HUES64 (cell line): Measurements from ENCODE around the gene TMEM126B.
"Not testable (repeated sequence)": the region's sequence is repeated elsewhere in the genome, so short reads cannot be mapped to it uniquely, and the experiment has no call there.

ENCODE experiments used
- H3K27ac ChIP-seq: 2 replicates; pipeline ENCODE4 v1.7.0; 2013; ENCODE audit warnings: low read depth, low read length, inconsistent platforms
- H3K27me3 ChIP-seq: 2 replicates; pipeline ENCODE4 v1.6.1; 2013; ENCODE audit warnings: mild to moderate bottlenecking, low read length; ENCODE audit not compliant: insufficient read depth
- H3K36me3 ChIP-seq: 2 replicates; pipeline ENCODE4 v1.6.1; 2013; ENCODE audit warnings: mild to moderate bottlenecking, low read length; ENCODE audit not compliant: insufficient read depth
- H3K4me1 ChIP-seq: 2 replicates; pipeline ENCODE4 v1.6.1; 2013; ENCODE audit warnings: mild to moderate bottlenecking, low read length, moderate library complexity; ENCODE audit not compliant: insufficient read depth
- H3K4me3 ChIP-seq: 2 replicates; pipeline ENCODE4 v1.5.1; 2013; ENCODE audit warnings: mild to moderate bottlenecking, low read length, moderate library complexity
- H3K9ac ChIP-seq: 2 replicates; pipeline ENCODE4 v1.6.1; 2013; ENCODE audit warnings: mild to moderate bottlenecking, low read depth, low read length
- H3K9me3 ChIP-seq: 2 replicates; pipeline ENCODE4 v1.6.1; 2013; ENCODE audit warnings: low read depth, low read length; ENCODE audit not compliant: insufficient read depth
- WGBS: fragments of 150-250, 120-280 bp; methylation state at CpG from one replicate; pipeline ENCODE4 v1.1.7; 2013; ENCODE audit warnings: missing lambda C conversion rate; 5-methylcytosine and 5-hydroxymethylcytosine counted together

TMEM126B gene

GRCh38 chr11:85609286-85609685 lies 19.1 kb upstream of the TMEM126B start:
- not testable (repeated sequence) for H3K4me1 ChIP-seq, H3K9me3 ChIP-seq, H3K36me3 ChIP-seq, H3K27me3 ChIP-seq, H3K27ac ChIP-seq, H3K9ac ChIP-seq, H3K4me3 ChIP-seq
- WGBS: 91% methylated on average over 2 of the region's 2 CpGs

- not testable (repeated sequence) for H3K4me3 ChIP-seq, H3K27ac ChIP-seq, H3K9me3 ChIP-seq, H3K27me3 ChIP-seq, H3K9ac ChIP-seq, H3K36me3 ChIP-seq, H3K4me1 ChIP-seq
- WGBS: 94% methylated on average over 1 of the region's 2 CpGs
Measured at GRCh38 chr11:85611643-85612042, 16.8 kb upstream of the TMEM126B start.

GRCh38 chr11:85619499-85619898 lies 8.9 kb upstream of the TMEM126B start:
- Histone ChIP-seq H3K4me1 (no peaks in the 10 kb centered on the region), H3K9me3 (no peaks in the 10 kb centered on the region), H3K36me3 (no peaks in the 10 kb centered on the region), H3K4me3 (no peak overlapping the region), H3K27me3 (no peaks in the 10 kb centered on the region), H3K27ac (no peak overlapping the region), H3K9ac (no peak overlapping the region)
- WGBS: 83% methylated on average over 6 of the region's 6 CpGs

- WGBS: 100% methylated on average over 3 of the region's 3 CpGs
- Histone ChIP-seq H3K4me1 (no peaks in the 10 kb centered on the region), H3K9me3 (no peaks in the 10 kb centered on the region), H3K36me3 (no peaks in the 10 kb centered on the region), H3K27me3 (no peaks in the 10 kb centered on the region), H3K9ac (no peak overlapping the region), H3K4me3 (no peak overlapping the region), H3K27ac (no peak overlapping the region)
Measured at GRCh38 chr11:85620256-85620655, 8.1 kb upstream of the TMEM126B start.

GRCh38 chr11:85626496-85626895 lies 1.9 kb upstream of the TMEM126B start:
- H3K4me3 ChIP-seq: peak overlapping the region; percentile 92
- WGBS: 50% methylated on average over 1 of the region's 2 CpGs
- no peaks in the 10 kb centered on the region for H3K27me3 ChIP-seq
- H3K4me1 ChIP-seq: peaks cover 14% of the 10 kb centered on the region
- H3K36me3 ChIP-seq: peaks cover 17% of the 10 kb centered on the region
- no peaks in the 10 kb centered on the region for H3K9me3 ChIP-seq
- no peak overlapping the region for H3K27ac ChIP-seq
- no peak overlapping the region for H3K9ac ChIP-seq

DNA sequence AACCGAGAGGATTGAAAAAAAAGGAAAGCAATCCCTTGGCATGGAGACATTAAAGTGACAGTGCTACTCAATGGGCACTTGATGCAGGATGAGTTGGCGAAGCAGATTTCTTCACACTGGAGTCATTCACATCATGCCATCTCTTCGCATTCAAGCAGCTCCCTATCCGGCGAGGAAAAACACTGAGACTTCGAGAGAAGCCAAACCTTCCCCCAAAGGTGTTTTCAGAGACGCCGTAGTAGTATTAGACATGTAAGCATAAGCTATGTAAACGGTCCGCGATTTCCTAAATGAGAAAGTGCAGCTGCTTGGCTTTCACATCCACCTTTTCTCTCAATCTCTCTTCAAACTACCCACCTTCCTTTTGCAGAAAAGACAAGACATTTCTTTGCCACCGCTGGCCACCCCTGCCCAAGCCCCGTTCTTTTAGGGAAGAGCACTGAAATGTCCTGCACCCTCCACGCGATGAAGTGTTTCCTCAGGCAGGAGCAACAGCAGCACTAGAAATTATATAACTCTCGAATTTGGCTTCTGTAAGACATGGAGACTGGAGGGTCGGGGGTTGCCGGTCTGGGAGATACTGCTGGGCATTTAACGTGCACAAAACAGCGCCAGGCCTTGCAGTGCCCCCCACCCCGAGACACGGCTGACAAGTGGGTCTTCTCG lies 928 bp upstream of the TMEM126B start, which contains the start of gene DLG2:
Gene DLG2, minus strand, starts transcription at position 13 of the 666 bp plus-strand sequence.
- WGBS: 4% methylated on average over 23 of the region's 23 CpGs
- H3K9me3 ChIP-seq: no peaks in the 10 kb centered on the region
- peak within 1 kb of the TSS; percentile 69 for H3K9ac ChIP-seq
- H3K27me3 ChIP-seq: no peaks in the 10 kb centered on the region
- peak within 1 kb of the TSS; percentile 77; the same call in 1 of the 2 replicates for H3K27ac ChIP-seq
- peak within 1 kb of the TSS; percentile 92 for H3K4me3 ChIP-seq
- H3K36me3 ChIP-seq: peaks cover 27% of the 10 kb centered on the region
- H3K4me1 ChIP-seq: peaks cover 14% of the 10 kb centered on the region

DNA sequence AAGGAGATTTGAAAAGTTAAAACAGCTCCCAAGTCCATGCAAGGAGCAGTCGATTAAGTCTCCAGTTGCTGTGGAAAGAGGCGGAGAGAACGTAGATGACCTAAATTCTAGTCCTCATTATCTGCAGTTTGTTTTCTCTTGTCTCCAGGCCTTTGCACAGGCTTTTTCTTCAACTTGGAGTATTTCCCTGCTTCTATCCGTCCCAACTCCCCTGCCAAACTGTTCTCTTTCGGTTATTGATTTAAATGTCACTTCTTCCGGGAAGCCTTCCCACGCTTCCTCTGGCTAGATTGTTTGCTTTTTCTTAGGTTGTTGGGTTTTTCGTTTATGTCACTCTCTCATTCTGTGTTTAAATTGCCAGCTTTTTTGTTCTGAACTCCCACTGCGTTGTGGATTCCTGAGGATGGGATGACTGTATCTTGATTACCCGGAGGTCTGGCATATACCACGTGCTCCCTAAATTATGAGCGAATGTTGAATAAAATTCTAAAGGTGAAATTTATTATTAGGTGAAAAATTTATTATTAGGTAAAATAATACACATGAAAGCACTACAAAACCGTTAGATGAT lies 463 bp downstream of the TMEM126B start:
- 0 out of 2 replicates have a peak overlapping the region, but pooled peaks have one; percentile 0 for H3K27ac ChIP-seq
- H3K9ac ChIP-seq: peak overlapping the region; percentile 82
- no peaks in the 10 kb centered on the region for H3K9me3 ChIP-seq
- peak overlapping the region; percentile 92 for H3K4me3 ChIP-seq
- H3K4me1 ChIP-seq: peaks cover 14% of the 10 kb centered on the region
- no peaks in the 10 kb centered on the region for H3K27me3 ChIP-seq
- under 1% methylated on average over 12 of the region's 13 CpGs for whole genome bisulfite sequencing
- H3K36me3 ChIP-seq: peaks cover 29% of the 10 kb centered on the region

- H3K4me1 ChIP-seq: peaks cover 3% of the 10 kb centered on the region; the same call in 1 of the 2 replicates
- 100% methylated on average over 3 of the region's 3 CpGs for WGBS
- no peaks in the 10 kb centered on the region for H3K27me3 ChIP-seq
- no peak overlapping the region for H3K9ac ChIP-seq
- H3K4me3 ChIP-seq: no peak overlapping the region
- H3K27ac ChIP-seq: no peak overlapping the region
- H3K36me3 ChIP-seq: peaks cover 72% of the 10 kb centered on the region
- no peaks in the 10 kb centered on the region for H3K9me3 ChIP-seq
Measured at GRCh38 chr11:85634747-85635146, 6.4 kb downstream of the TMEM126B start.

DNA sequence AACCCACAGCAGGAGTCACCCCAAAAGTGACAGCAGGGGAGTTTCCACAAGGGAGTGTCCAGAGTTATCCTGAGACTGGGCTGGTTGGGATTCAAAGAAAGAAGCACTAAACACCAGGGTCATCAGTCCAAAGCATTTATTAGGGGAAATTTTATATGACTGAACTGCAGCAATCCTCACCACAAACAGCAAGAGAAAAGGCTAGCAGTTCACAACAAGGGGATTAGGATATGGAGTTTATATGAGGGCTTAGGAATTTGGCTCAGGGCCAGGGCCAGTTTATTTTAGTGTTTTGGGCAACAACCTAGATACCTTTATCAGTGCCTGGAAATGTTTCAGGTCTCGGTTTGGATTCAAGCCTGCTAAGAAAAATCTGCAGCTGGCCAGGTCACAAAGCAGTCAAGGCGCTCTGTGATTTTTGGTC lies 14.8 kb downstream of the TMEM126B start:
- Histone ChIP-seq H3K4me3 (no peak overlapping the region), H3K36me3 (peaks cover 3% of the 10 kb centered on the region), H3K9me3 (no peaks in the 10 kb centered on the region), H3K27me3 (0 out of 2 replicates have a peak, but pooled peaks cover 3% of the 10 kb centered on the region), H3K27ac (no peak overlapping the region), H3K4me1 (no peaks in the 10 kb centered on the region), H3K9ac (no peak overlapping the region)
- WGBS: 82% methylated on average over 2 of the region's 2 CpGs

DNA sequence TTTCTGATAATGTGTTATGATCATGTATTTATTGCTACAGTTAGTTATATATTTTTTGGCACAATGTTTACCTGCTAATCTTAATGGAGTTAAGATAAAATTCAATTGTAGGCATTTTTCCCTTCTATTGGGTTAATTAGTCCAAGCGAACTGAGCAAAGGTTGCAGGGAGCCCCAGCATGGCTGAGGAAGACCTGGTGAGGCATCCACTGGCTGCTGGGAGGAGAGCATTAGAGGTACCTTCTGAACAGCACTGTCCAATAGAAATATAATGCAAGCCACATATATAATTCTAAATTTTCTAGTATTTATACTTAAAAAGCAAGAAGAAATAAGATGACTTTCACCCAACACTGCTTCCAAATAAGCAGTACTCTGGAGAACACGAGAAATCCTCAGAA lies 18.7 kb downstream of the TMEM126B start:
- H3K36me3 ChIP-seq: no peaks in the 10 kb centered on the region; the same call in 1 of the 2 replicates
- 85% methylated on average over 2 of the region's 2 CpGs for WGBS
- H3K4me1 ChIP-seq: peaks cover 5% of the 10 kb centered on the region; the same call in 1 of the 2 replicates
- H3K9me3 ChIP-seq: no peaks in the 10 kb centered on the region
- H3K9ac ChIP-seq: peak overlapping the region; percentile 68
- no peaks in the 10 kb centered on the region for H3K27me3 ChIP-seq
- peak overlapping the region; percentile 65 for H3K27ac ChIP-seq
- H3K4me3 ChIP-seq: peak overlapping the region; percentile 81

GRCh38 chr11:85647604-85648299 lies 19.4 kb downstream of the TMEM126B start, which contains the start of gene TMEM126A:
Gene TMEM126A, plus strand, starts transcription at chr11:85647967. Its CDS starts 2,289 bp downstream, at chr11:85650256.
- Histone ChIP-seq H3K9ac (peak within 1 kb of the TSS; percentile 68), H3K36me3 (no peaks in the 10 kb centered on the region; the same call in 1 of the 2 replicates), H3K4me1 (peaks cover 5% of the 10 kb centered on the region; the same call in 1 of the 2 replicates), H3K27me3 (no peaks in the 10 kb centered on the region), H3K9me3 (no peaks in the 10 kb centered on the region), H3K4me3 (peak within 1 kb of the TSS; percentile 81), H3K27ac (peak within 1 kb of the TSS; percentile 65)
- WGBS: 1% methylated on average over 33 of the region's 33 CpGs
